Gastroesophageal sphincter (tissue), 4 donors: ENCODE measurements around the gene NOL6. TPM values are rescaled to one million over a fixed set of nuclear protein-coding genes. Genes with fewer than 3 reads are reported as not detected.

Experiments used
- small RNA-seq, 4 donors: library from RNA; depleted of rRNA; stranded (forward); fragments of <200 nt; gene quantifications; one replicate each; pipeline ENCODE3, GENCODE V24; 2016
- total RNA-seq, 4 donors: library from RNA; depleted of rRNA; stranded (reverse); fragments of >200 nt; gene quantifications; one replicate each; pipeline ENCODE4 v1.1.0, GENCODE V29; 2016

NOL6 gene
- total RNA-seq, 4 donors from 2014 or later = 9.0 to 21.4 (median 16.1) TPM

Small RNA genes lying within 50 kb of the gene (small RNA-seq; reads per million reads assigned to genes)
- gene AL356218.2 = 0 reads per million in 4 donors
- gene MIR6851 = 0 reads per million in 4 donors

Other genes starting within 250 kb of the NOL6 start
- not detected for gene SPINK4, start 233.8 kb downstream of the NOL6 start, total RNA-seq
- gene BAG1, start 209.2 kb downstream of the NOL6 start, total RNA-seq = 100 to 1,000 TPM; 128 to 165 (median 139) TPM
- 10 to 100 TPM; 45.6 to 89.0 (median 59.3) TPM for gene CHMP5, start 208.9 kb downstream of the NOL6 start, total RNA-seq
- gene NFX1, start 183.4 kb downstream of the NOL6 start, total RNA-seq = 10 to 100 TPM; 31.7 to 53.9 (median 42.3) TPM
- 1 to 10 TPM; 1.2 to 2.0 (median 1.6) TPM for gene AQP7, start 71.4 kb downstream of the NOL6 start, total RNA-seq
- gene AQP3, start 26.3 kb downstream of the NOL6 start, total RNA-seq = 100 to 1,000 TPM in 1 of 4 donors, 10 to 100 TPM in 2, 1 to 10 TPM in 1; 3.9 to 100 (median 15.5) TPM
- under 1 TPM in 1 of 4 donors, not detected in 3; 0.10 TPM for gene ANKRD18B, start 50.3 kb upstream of the NOL6 start, total RNA-seq